HL-60/S4 (cell line): ENCODE results near the gene CHRDL1.

Source experiments
- in situ Hi-C: fragments of 300-500 bp; cut with MboI; formaldehyde crosslinking; loops from 2 replicates; pipeline ENCODE4 v1.14.3; 2022; ENCODE audit warnings: low sequenced_read_pairs

Gene CHRDL1

GRCh38 chrX:110743679-110744340 lies 51.8 kb downstream of the CHRDL1 start:
- in situ Hi-C loops = no loop called here

- in situ Hi-C loops = no loop called here
These were observed 54.3 kb downstream of the CHRDL1 start for GRCh38 chrX:110741213-110741796.

DNA sequence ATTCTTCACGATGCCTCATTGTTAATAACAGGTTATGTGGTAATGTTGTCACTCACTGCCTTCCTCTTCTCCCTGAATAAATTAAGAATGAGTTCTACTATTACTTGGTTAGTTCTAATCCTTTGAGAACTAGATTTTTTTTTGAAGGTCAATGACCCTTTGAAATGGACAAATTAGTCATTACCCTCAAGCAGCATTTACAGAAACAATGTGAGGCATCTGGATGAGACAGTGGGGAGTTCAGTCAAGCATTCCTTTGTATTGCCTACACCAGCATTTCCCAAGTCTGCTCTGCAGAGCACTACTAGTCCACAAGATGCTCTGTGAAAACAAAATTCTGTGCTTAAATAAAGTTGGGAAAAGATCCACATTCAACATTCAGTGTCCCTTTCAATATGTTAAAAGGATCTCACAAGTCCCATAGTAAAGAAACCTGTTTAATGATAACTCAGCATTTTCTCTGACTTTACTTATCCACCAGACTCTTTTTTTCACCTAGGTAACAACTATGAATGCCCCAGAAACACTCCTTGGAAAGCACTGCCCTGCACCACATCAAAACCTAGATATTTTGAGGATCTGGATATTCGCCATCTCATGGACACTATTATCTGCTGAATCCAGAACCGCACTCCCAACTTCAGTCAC lies 60.6 kb downstream of the CHRDL1 start:
- in situ Hi-C loops = no loop called here

DNA sequence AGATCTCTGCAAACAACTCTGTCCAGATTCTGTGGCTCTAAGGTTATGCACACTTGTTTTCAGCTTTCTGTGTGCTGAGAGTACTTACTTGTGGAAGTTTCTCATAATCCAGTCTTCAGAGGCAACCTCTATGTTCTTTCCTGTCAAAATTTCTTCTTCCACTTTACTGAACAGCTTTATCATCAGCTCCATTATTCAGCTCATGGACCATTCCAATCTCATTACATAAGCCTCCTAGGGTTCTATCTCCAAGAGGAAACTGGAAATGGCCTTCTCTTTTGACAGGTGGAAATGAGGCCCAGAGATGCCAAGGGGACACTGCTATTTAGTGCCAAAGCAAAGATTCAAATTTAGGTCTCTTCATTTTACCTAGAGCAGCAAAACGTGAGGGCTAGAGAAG lies 61.3 kb downstream of the CHRDL1 start:
- in situ Hi-C loops = no loop called here

DNA sequence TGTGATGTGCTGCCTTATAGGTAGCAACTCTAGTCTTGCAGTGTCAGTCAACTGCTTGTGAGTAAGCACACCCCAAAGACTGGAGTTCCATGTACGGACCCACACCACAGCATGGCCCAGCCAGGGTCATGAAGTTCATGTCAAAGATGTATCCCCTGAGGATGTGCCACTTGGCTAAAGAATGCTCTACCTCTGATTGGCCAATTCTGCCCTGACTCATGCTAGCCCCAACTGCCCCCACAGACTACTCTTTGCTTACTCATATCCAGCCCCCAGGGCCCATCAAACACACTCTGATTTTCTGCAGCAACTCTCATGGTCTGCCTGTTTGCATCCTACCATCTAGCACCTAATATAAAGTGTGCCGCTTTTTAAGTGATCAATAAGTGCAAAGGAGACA lies 62.5 kb downstream of the CHRDL1 start:
- in situ Hi-C loops = no loop called here

DNA sequence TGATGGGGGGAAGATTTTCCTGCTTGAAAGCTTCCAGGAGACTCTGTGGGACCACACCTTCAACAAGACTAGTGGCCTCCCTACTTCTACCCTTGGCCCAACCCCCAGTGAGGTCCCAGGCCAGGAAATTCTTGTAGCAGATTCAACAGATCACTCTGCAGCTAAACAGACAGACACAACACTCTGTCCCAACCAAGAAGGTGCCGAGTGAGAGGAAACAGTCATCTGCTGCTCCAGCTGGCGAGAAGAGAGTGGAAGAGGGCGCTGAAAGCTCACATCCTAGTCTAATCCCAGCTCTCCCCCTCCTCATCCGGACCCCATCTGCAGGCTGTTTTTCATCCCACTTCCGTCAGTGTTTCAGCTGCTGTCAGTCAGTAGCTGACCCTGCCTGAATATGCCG lies 63.4 kb downstream of the CHRDL1 start:
- in situ Hi-C loops = no loop called here

GRCh38 chrX:110723844-110724243 lies 71.8 kb downstream of the CHRDL1 start:
- in situ Hi-C loops = no loop called here

DNA sequence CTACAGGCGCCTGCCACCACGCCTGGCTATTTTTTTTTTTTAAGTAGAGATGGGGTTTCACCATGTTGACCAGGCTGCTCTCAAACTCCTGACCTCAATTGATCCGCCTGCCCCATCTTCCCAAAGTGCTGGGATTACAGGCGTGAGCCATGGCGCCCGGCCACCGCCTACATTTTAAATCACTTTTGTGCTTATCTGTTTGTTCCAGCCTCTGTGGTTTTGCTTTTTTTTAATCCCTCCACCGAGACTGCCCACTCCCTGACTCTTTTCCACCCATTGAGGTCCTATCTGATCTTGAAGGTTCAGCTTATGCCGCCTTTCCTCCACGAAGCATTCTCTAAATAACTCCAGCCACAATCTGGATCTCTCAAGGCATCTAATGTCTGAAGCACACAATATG lies 73.5 kb downstream of the CHRDL1 start:
- in situ Hi-C loops = no loop called here

DNA sequence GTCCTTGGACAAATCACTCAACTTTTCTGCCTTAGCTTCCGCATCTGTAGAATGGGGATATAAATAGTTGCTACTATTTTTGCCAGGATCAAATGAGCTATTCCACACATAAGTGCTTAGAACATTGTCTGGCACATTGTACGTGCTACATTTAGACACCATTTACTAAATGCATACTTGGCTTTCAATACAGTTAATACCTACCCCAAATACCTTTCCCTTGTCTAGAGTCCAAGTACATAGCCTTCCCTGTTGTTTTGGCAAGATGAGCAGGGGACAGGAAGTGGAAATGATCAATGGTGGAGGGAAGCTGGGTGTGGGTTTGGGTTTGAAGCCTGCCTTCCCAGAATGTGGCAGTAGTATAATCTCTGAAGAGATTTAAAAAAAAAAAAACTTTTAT lies 82.0 kb downstream of the CHRDL1 start:
- in situ Hi-C loops = no loop called here

DNA sequence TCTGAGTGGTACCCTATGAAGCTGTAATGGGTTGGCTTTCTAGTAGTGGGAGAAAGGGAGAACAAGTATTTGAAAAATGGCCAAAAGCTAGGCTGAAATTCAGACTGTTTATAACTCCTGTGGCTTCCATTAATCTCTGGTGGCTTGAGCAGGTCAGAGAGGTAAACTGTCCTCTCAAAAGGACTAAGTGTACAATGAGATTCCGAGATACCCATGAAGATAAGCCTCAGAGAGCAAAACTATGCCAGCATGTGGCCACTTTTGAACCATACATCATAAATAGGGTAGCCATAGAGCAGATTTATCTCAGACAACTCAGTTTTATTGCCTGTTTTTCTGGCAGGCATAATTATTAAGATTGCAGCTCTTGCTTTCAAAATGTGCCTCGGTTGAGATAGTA lies 89.2 kb downstream of the CHRDL1 start:
- in situ Hi-C loops = no loop called here

- in situ Hi-C loops = no loop called here
These were observed 92.0 kb downstream of the CHRDL1 start for GRCh38 chrX:110703641-110704040.

- in situ Hi-C loops = no loop called here
These were observed 96.5 kb downstream of the CHRDL1 start for GRCh38 chrX:110699109-110699508.

DNA sequence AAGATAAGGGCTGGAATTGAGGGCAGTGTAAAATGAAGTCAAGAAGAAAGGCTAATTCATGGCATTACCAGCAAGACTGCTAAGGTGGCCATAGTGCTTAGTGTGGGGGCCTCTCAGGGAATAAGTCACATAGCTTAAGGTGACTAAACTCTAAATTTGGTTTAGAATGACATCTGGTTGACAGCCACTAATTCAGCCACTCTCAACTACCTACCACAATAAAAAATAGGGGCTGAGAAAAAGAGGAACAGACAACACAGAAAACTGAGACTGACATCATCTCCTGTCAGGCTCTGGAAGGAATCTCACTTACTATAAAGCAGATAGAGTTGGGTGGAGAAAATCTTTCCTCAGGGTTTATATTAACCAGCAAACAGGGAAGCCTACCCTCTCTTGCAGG lies 96.9 kb downstream of the CHRDL1 start:
- in situ Hi-C loops = no loop called here

GRCh38 chrX:110692866-110693265 lies 102.8 kb downstream of the CHRDL1 start:
- in situ Hi-C loops = no loop called here

DNA sequence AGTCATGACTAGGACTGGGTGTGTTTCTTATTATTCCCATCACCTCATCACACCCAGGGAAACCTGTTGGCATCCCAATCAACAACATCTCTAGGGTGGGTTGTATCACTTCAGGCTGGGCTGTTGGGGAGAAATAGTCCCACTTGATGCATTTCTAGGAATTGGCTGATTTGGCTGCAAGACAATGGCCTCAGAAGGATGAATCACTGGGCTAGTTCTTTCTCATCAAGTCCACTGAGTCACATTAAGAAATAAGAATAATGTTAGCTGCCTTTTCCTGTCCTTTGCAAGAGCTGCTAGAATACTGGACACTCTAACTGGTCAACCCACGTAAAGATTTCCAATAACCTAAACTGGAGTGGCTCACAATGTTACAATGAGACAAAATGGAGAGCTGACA lies 104.2 kb downstream of the CHRDL1 start:
- in situ Hi-C loops = no loop called here

GRCh38 chrX:110684653-110685052 lies 111.0 kb downstream of the CHRDL1 start:
- in situ Hi-C loops = no loop called here

DNA sequence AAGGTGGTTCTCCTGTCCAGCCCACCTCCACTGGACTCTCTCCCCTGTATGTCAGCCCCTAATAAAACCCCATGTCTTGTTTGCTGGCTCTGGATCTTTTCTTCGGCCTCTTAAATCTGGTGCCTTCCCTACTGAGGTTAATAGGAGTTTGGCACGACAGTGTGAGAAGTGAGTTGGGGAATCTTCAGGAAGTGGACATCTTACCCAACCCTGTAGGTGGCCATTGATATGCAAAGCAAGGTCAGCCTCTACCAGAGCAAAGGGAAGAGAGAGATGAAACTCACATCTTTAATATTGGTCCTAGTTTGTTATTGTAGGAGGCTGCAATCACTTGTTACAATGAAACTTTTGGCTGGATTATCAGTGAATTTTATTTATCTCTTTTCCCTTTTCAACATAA lies 111.7 kb downstream of the CHRDL1 start:
- in situ Hi-C loops = no loop called here

DNA sequence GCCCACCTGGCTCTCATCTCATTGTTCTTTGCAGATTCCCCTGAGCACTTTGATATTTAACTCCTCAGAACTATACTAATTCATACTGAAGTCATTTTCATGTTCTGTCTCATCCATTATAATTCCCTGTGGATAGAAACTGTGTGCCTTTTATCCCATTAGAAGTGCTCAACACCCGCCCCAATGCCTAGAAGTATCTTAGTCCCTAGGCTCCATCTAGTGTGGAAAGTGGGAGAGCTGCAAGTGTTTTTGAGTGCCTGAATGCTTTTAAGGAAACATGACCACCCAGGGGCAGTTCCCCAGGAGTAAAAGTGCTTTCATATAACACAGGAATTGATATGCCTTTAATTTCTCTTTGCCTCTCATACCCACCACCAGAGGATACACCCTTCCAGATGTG lies 117.0 kb downstream of the CHRDL1 start:
- in situ Hi-C loops = no loop called here

DNA sequence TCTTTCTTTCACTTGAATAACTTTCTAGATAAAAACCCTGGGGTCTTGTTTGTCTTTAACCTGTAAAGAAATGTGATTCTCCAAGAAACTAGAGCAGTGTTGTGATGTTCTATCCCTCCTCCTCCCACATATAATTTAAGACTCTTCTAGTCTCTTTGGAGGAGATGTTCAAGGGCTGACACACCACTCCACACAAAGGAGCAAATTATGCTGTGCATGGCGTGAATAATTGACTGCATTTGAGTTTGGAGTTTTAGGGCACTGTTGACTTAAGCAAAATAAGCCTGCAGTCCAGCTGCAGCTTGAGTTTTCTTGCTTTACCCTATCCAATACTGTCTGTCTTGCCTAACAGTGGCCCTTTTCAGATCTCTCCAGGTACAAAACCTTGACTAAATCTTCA lies 119.7 kb downstream of the CHRDL1 start:
- in situ Hi-C loops = no loop called here

DNA sequence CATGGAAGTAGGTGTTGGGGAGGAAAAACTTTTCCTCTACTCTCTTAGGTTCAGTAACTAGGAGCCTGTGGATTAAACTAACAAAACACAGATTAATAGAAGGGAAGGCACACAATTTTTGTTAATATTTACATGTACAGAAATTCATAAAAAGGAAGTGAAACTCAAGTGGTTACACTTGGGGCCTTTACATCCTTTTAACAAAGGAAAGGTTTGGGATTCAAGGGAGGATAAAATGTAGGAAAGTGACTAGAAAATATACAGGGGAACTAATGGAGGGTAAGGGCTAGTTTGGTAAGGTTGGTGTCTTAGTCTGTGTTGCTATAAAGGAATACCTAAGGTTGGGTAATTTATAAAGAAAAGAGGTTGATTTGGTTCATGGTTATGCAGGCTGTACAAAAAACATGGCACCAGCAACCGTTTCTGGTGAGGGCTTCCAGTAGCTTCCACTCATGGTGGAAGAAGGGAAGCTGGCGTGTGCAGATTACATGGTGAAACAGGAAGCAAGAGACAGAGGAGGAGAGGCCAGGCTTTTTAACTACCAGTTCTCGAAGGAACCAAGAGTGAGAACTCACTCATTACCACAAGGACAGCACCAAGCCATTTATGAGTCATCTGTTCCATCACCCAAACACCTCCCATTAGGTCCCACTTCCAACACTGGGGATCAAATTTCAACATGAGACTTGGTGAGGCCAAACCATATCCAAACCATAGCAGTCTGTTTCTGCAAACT lies 124.4 kb downstream of the CHRDL1 start:
- in situ Hi-C loops = no loop called here

DNA sequence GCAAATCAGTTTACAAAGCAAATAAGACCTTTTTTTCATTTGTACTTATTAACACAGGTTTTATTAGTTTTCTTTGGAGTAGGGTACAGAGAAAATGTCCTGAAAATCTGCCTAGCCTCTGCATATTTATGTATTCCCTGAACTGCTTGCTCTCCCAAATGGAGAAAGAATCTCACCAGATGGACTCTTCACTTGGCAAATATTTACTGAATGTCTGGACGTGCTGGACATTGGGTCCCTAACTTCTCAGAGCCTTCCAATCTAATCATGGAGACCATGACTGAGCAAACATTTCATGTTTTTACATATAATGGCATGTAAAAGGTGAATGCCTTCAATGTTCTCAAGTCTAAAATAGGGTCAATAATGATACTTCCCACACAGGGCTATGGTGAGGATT lies 126.0 kb downstream of the CHRDL1 start:
- in situ Hi-C loops = no loop called here

GRCh38 chrX:110667706-110668105 lies 127.9 kb downstream of the CHRDL1 start:
- in situ Hi-C loops = no loop called here
